ENCODE data around the gene GMDS.

GRCh38 chr6:1737463-1738311 lies 507.7 kb downstream of the GMDS start:
- TF ChIP-seq, protein P1, sequence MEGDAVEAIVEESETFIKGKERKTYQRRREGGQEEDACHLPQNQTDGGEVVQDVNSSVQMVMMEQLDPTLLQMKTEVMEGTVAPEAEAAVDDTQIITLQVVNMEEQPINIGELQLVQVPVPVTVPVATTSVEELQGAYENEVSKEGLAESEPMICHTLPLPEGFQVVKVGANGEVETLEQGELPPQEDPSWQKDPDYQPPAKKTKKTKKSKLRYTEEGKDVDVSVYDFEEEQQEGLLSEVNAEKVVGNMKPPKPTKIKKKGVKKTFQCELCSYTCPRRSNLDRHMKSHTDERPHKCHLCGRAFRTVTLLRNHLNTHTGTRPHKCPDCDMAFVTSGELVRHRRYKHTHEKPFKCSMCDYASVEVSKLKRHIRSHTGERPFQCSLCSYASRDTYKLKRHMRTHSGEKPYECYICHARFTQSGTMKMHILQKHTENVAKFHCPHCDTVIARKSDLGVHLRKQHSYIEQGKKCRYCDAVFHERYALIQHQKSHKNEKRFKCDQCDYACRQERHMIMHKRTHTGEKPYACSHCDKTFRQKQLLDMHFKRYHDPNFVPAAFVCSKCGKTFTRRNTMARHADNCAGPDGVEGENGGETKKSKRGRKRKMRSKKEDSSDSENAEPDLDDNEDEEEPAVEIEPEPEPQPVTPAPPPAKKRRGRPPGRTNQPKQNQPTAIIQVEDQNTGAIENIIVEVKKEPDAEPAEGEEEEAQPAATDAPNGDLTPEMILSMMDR (IDR thresholded peaks at IDR 0.05), result no peak
- TF ChIP-seq EZH2 (IDR thresholded peaks at IDR 0.05; ENCODE audit: borderline replicate concordance, insufficient read depth, low read depth, low read length, poor library complexity, severe bottlenecking), result no peak
